ENCODE results near the gene MGAT3. TPM values are rescaled to one million over a fixed set of nuclear protein-coding genes. Genes with fewer than 3 reads are reported as not detected.

Gene MGAT3
- polyA plus RNA-seq, 1 donor from 2014 or later, result 29.1 TPM

DNA sequence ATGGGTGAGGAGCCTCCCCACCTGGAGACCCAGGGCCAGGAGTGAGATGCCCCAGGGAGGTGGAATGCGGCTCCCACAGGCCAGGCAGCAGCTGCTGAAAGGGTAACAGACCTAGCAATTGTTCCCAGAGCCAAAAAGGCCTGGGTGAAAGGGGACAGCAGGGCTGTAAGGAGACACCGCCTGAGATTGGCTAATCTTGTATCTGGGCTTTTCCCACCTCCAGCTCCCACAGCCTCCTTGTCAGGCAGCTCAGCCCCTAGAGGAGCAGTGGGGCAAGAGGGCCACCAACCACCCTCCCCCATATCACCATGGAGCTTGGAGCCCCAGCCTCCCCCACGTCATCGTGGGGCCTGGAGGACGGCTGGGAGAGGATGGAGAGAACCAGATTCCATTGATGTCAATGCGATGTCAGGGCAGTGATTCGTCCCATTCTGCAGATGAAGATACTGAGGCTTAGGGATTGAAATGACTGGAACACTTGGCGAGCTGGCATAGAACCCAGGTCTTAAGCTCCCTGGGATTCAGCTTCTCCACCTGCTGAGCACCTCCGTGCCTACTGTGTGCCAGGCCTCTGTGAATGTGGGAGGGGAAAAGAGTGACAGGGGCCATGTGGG is 2.9 kb upstream of the MGAT3 start:
- Histone ChIP-seq H3F3A (ENCODE audit: insufficient read depth, low read length, poor library complexity, severe bottlenecking) (no peaks in the 10 kb centered on the region), H3K4me3 (ENCODE audit: low read length) (no peak overlapping the region), H3K9me2 (ENCODE audit: insufficient read depth, low read length) (no peaks in the 10 kb centered on the region), H3K9ac (ENCODE audit: low read length) (no peak overlapping the region), H3K4me2 (ENCODE audit: low read length) (no peak overlapping the region), H3K9me3 (ENCODE audit: low read length) (no peaks in the 10 kb centered on the region), H2AFZ (ENCODE audit: low read depth, low read length) (no peak overlapping the region), H3K79me2 (replicated peaks; ENCODE audit: insufficient read depth, low read length) (peaks cover 11% of the 10 kb centered on the region), H4K20me1 (ENCODE audit: insufficient read depth) (no peaks in the 10 kb centered on the region), H3K27me3 (ENCODE audit: insufficient read depth, low read depth, low read length) (no peaks in the 10 kb centered on the region), H3K27ac (ENCODE audit: low read length) (no peak overlapping the region), H3K36me3 (ENCODE audit: insufficient read depth, low read length) (no peaks in the 10 kb centered on the region)
- TF ChIP-seq, protein P1, sequence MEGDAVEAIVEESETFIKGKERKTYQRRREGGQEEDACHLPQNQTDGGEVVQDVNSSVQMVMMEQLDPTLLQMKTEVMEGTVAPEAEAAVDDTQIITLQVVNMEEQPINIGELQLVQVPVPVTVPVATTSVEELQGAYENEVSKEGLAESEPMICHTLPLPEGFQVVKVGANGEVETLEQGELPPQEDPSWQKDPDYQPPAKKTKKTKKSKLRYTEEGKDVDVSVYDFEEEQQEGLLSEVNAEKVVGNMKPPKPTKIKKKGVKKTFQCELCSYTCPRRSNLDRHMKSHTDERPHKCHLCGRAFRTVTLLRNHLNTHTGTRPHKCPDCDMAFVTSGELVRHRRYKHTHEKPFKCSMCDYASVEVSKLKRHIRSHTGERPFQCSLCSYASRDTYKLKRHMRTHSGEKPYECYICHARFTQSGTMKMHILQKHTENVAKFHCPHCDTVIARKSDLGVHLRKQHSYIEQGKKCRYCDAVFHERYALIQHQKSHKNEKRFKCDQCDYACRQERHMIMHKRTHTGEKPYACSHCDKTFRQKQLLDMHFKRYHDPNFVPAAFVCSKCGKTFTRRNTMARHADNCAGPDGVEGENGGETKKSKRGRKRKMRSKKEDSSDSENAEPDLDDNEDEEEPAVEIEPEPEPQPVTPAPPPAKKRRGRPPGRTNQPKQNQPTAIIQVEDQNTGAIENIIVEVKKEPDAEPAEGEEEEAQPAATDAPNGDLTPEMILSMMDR (IDR thresholded peaks at IDR 0.05; ENCODE audit: poor library complexity, severe bottlenecking), result no peak
- TF ChIP-seq POLR2AphosphoS5 (IDR thresholded peaks at IDR 0.05) (no peak), EZH2 (IDR thresholded peaks at IDR 0.05; ENCODE audit: borderline replicate concordance, insufficient read depth, low read length, poor library complexity, severe bottlenecking) (no peak), SMC3 (conservative IDR thresholded peaks at IDR 0.05; ENCODE audit: poor library complexity) (no peak), EP300 (conservative IDR thresholded peaks at IDR 0.05; ENCODE audit: poor library complexity, severe bottlenecking) (no peak)
- TF ChIP-seq, protein P2, sequence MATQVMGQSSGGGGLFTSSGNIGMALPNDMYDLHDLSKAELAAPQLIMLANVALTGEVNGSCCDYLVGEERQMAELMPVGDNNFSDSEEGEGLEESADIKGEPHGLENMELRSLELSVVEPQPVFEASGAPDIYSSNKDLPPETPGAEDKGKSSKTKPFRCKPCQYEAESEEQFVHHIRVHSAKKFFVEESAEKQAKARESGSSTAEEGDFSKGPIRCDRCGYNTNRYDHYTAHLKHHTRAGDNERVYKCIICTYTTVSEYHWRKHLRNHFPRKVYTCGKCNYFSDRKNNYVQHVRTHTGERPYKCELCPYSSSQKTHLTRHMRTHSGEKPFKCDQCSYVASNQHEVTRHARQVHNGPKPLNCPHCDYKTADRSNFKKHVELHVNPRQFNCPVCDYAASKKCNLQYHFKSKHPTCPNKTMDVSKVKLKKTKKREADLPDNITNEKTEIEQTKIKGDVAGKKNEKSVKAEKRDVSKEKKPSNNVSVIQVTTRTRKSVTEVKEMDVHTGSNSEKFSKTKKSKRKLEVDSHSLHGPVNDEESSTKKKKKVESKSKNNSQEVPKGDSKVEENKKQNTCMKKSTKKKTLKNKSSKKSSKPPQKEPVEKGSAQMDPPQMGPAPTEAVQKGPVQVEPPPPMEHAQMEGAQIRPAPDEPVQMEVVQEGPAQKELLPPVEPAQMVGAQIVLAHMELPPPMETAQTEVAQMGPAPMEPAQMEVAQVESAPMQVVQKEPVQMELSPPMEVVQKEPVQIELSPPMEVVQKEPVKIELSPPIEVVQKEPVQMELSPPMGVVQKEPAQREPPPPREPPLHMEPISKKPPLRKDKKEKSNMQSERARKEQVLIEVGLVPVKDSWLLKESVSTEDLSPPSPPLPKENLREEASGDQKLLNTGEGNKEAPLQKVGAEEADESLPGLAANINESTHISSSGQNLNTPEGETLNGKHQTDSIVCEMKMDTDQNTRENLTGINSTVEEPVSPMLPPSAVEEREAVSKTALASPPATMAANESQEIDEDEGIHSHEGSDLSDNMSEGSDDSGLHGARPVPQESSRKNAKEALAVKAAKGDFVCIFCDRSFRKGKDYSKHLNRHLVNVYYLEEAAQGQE (IDR thresholded peaks at IDR 0.05; ENCODE audit: borderline replicate concordance), result no peak

DNA sequence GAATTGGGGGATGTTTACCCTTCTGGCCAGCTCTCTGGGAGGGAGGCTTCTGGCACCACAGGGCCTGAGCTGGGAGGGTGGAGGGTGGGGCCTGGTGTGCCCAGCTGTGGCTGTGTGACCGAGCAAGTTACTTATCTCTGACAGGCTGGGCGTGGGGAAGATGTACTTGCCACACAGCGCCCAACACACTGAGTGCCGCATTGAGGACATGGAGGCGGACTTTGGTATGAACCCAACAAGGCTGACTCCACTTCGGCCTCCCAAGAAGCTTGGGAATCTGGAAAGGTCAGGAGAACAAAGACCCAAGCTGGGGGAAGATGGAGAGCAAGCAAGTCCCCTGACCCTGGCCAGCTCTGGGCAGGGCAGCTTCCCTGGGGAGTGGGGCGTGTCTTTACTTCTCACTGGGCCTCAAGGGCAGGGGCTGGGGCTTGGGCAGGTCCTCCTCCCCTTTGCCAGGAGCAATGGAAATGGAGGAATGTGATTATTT is 2.4 kb upstream of the MGAT3 start:
- no peaks in the 10 kb centered on the region for H3K9me3 ChIP-seq (ENCODE audit: low read length)
- H3K4me2 ChIP-seq (ENCODE audit: low read length), result no peak overlapping the region
- no peaks in the 10 kb centered on the region for H3F3A ChIP-seq (ENCODE audit: insufficient read depth, low read length, poor library complexity, severe bottlenecking)
- H3K4me3 ChIP-seq (ENCODE audit: low read length), result no peak overlapping the region
- no peak overlapping the region for H3K27ac ChIP-seq (ENCODE audit: low read length)
- no peaks in the 10 kb centered on the region for H4K20me1 ChIP-seq (ENCODE audit: insufficient read depth)
- no peak overlapping the region for H2AFZ ChIP-seq (ENCODE audit: low read depth, low read length)
- H3K36me3 ChIP-seq (ENCODE audit: insufficient read depth, low read length), result no peaks in the 10 kb centered on the region
- no peak overlapping the region for H3K9ac ChIP-seq (ENCODE audit: low read length)
- TF ChIP-seq TAF1 (IDR thresholded peaks at IDR 0.05; ENCODE audit: low read depth) (no peak), RAD21 (conservative IDR thresholded peaks at IDR 0.05) (no peak), POLR2AphosphoS5 (IDR thresholded peaks at IDR 0.05) (no peak), MXI1 (conservative IDR thresholded peaks at IDR 0.05; ENCODE audit: poor library complexity, severe bottlenecking) (no peak), EZH2 (IDR thresholded peaks at IDR 0.05; ENCODE audit: borderline replicate concordance, insufficient read depth, low read length, poor library complexity, severe bottlenecking) (no peak), EP300 (conservative IDR thresholded peaks at IDR 0.05; ENCODE audit: poor library complexity, severe bottlenecking) (no peak), SMC3 (conservative IDR thresholded peaks at IDR 0.05; ENCODE audit: poor library complexity) (no peak)
- TF ChIP-seq, protein P1 (IDR thresholded peaks at IDR 0.05; ENCODE audit: poor library complexity, severe bottlenecking), result no peak
- TF ChIP-seq, protein P2 (IDR thresholded peaks at IDR 0.05; ENCODE audit: borderline replicate concordance), result no peak
- H3K27me3 ChIP-seq (ENCODE audit: insufficient read depth, low read depth, low read length), result no peaks in the 10 kb centered on the region
- no peaks in the 10 kb centered on the region for H3K9me2 ChIP-seq (ENCODE audit: insufficient read depth, low read length)
- H3K79me2 ChIP-seq (replicated peaks; ENCODE audit: insufficient read depth, low read length), result peaks cover 16% of the 10 kb centered on the region

Data from neural cell (in vitro differentiated cells).